ENCODE results near the gene VANGL1.

Gene VANGL1

DNA sequence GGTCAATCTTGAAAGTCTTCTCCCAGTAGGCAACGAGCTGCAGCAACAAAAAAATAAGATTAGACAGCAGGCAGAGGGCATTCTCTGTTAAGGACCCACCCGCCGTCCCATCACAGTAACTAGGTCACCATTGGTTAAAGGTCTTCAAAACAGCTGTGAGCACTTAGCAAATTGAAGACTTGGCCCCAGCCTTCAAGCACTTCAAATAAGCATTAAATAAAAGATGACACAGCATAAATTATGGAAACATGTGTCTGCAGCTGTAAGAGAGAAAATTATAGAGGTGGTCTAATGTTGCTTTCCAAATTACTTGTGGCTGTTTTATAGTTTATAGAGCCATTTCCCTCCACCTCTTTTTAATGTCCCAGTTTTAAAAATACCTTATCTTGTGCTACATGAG, 61.2 kb downstream of the VANGL1 start:
- Histone ChIP-seq H3K27me3 (ENCODE audit: insufficient read depth, poor library complexity, severe bottlenecking) (no peaks in the 10 kb centered on the region), H3K27ac (replicated peaks) (no peak overlapping the region), H3K4me3 (replicated peaks; ENCODE audit: insufficient read depth, low read length) (no peak overlapping the region)
- DNase-seq (ENCODE audit: low read depth in 1 of 2, low spot score in 1 of 2) = no peak
- TF ChIP-seq SPI1 (IDR thresholded peaks at IDR 0.05; ENCODE audit: borderline replicate concordance, low read depth) (no peak), GABPA (IDR thresholded peaks at IDR 0.05; ENCODE audit: low read depth) (no peak), POLR2AphosphoS5 (IDR thresholded peaks at IDR 0.05; ENCODE audit: low read depth) (no peak)
- TF ChIP-seq, protein P1, sequence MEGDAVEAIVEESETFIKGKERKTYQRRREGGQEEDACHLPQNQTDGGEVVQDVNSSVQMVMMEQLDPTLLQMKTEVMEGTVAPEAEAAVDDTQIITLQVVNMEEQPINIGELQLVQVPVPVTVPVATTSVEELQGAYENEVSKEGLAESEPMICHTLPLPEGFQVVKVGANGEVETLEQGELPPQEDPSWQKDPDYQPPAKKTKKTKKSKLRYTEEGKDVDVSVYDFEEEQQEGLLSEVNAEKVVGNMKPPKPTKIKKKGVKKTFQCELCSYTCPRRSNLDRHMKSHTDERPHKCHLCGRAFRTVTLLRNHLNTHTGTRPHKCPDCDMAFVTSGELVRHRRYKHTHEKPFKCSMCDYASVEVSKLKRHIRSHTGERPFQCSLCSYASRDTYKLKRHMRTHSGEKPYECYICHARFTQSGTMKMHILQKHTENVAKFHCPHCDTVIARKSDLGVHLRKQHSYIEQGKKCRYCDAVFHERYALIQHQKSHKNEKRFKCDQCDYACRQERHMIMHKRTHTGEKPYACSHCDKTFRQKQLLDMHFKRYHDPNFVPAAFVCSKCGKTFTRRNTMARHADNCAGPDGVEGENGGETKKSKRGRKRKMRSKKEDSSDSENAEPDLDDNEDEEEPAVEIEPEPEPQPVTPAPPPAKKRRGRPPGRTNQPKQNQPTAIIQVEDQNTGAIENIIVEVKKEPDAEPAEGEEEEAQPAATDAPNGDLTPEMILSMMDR (IDR thresholded peaks at IDR 0.05; ENCODE audit: insufficient read depth, low read length) = no peak
- TF ChIP-seq, protein P2, sequence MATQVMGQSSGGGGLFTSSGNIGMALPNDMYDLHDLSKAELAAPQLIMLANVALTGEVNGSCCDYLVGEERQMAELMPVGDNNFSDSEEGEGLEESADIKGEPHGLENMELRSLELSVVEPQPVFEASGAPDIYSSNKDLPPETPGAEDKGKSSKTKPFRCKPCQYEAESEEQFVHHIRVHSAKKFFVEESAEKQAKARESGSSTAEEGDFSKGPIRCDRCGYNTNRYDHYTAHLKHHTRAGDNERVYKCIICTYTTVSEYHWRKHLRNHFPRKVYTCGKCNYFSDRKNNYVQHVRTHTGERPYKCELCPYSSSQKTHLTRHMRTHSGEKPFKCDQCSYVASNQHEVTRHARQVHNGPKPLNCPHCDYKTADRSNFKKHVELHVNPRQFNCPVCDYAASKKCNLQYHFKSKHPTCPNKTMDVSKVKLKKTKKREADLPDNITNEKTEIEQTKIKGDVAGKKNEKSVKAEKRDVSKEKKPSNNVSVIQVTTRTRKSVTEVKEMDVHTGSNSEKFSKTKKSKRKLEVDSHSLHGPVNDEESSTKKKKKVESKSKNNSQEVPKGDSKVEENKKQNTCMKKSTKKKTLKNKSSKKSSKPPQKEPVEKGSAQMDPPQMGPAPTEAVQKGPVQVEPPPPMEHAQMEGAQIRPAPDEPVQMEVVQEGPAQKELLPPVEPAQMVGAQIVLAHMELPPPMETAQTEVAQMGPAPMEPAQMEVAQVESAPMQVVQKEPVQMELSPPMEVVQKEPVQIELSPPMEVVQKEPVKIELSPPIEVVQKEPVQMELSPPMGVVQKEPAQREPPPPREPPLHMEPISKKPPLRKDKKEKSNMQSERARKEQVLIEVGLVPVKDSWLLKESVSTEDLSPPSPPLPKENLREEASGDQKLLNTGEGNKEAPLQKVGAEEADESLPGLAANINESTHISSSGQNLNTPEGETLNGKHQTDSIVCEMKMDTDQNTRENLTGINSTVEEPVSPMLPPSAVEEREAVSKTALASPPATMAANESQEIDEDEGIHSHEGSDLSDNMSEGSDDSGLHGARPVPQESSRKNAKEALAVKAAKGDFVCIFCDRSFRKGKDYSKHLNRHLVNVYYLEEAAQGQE (IDR thresholded peaks at IDR 0.05; ENCODE audit: insufficient replicate concordance, low read depth) = no peak

DNA sequence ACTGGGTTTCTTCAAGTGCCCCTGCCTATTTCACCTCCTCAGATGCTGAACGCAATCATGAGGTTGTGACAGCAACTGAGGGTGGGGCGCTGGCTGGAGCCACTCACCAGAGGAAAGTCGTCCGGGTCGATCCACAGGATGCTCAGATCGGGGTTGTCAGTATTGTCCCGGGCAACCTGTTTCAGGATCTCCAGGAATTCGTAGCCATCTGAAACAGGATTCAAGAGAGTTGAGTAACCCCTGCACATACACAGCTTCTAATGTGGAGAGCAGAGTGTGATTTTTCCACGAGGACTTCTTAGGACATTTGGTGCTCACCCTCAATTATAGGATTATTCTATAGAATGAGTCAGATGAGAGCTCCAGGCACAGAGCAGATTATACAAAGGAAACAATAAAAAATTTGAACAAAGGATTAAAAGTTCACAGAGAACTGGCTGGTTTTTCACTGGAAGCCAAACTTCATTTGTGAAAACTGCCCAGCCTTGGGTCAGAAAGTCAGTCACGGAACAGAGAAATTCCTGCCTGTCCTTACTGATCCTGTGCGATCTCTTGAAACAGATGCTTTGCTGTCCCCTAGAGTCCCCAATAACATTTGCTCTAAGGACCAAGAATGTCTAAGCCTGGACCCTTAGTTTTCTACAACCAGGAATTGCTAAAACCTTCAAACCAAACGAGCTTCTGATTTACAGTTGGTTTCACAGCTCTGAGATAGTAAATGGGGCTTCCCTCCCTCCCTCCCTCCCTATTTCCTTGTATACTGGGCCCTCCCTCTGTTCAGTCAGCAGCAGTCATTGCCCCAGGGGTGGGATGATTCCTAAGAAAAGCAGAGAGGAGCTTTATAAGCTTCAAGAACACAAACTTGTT, 63.5 kb downstream of the VANGL1 start:
- Histone ChIP-seq H3K4me3 (replicated peaks; ENCODE audit: insufficient read depth, low read length) (no peak overlapping the region), H3K27ac (replicated peaks) (no peak overlapping the region), H3K27me3 (ENCODE audit: insufficient read depth, poor library complexity, severe bottlenecking) (no peaks in the 10 kb centered on the region)
- no peak for DNase-seq (ENCODE audit: low read depth in 1 of 2, low spot score in 1 of 2)
- TF ChIP-seq POLR2AphosphoS5 (IDR thresholded peaks at IDR 0.05; ENCODE audit: low read depth) (no peak), SPI1 (IDR thresholded peaks at IDR 0.05; ENCODE audit: borderline replicate concordance, low read depth) (no peak), GABPA (IDR thresholded peaks at IDR 0.05; ENCODE audit: low read depth) (no peak)
- TF ChIP-seq, protein P1 (IDR thresholded peaks at IDR 0.05; ENCODE audit: insufficient read depth, low read length) = no peak
- TF ChIP-seq, protein P2 (IDR thresholded peaks at IDR 0.05; ENCODE audit: insufficient replicate concordance, low read depth) = no peak

DNA sequence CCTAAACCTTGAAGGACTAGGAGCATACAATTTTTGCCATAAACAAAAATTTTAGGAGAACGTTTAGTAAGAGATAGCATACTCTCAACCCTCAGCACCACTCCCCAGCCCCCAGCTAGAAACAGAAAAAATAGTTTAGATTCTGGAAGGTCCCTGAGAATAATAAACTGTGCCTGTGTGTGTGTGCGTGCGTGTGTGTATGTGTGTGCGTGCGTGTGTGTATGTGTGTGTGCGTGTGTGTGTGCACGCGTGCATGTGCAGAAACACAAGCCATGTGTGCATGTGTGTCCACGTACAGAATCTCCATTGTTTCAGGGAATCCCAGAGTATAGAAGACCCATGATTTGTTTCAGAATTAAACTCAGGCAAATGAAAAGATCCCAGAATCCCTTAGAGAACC, 64.2 kb downstream of the VANGL1 start:
- no peak overlapping the region for H3K4me3 ChIP-seq (replicated peaks; ENCODE audit: insufficient read depth, low read length)
- no peak for DNase-seq (ENCODE audit: low read depth in 1 of 2, low spot score in 1 of 2)
- H3K27me3 ChIP-seq (ENCODE audit: insufficient read depth, poor library complexity, severe bottlenecking) = no peaks in the 10 kb centered on the region
- no peak for TF ChIP-seq GABPA (IDR thresholded peaks at IDR 0.05; ENCODE audit: low read depth)
- no peak for TF ChIP-seq SPI1 (IDR thresholded peaks at IDR 0.05; ENCODE audit: borderline replicate concordance, low read depth)
- TF ChIP-seq, protein P1 (IDR thresholded peaks at IDR 0.05; ENCODE audit: insufficient read depth, low read length) = no peak
- no peak for TF ChIP-seq POLR2AphosphoS5 (IDR thresholded peaks at IDR 0.05; ENCODE audit: low read depth)
- TF ChIP-seq, protein P2 (IDR thresholded peaks at IDR 0.05; ENCODE audit: insufficient replicate concordance, low read depth) = no peak
- H3K27ac ChIP-seq (replicated peaks) = no peak overlapping the region
